A549 (cell line): Measurements from ENCODE around the gene PPP1R14D. TPM values are rescaled to one million over a fixed set of nuclear protein-coding genes. Genes with fewer than 3 reads are reported as not detected.
A peak's percentile ranks its signal among the peaks of the same experiment; 100 is the strongest.

Experiments
- ATAC-seq, 2 experiments: fragments of 200-7000 bp in 1 of 2; fragments of >200 bp in 1 of 2; cut with Nextera tagmentation in 1 of 2; cut with Tn5 transposase in 1 of 2; 3 replicates each; pipeline versions ENCODE4 v1.8.0 to v1.9.1; 2018 to 2020; ENCODE audit warnings: mild to moderate bottlenecking in 1 of 2, moderate library complexity in 1 of 2
- CTCF ChIA-PET: fragments of 300-600 bp; sonication (Branson Sonifier 250); formaldehyde crosslinking; extraction: SDS; loops from one replicate; lab custom pipeline; 2021; ENCODE audit warnings: antibody characterized with exemption, inconsistent platforms; lab: Yijun Ruan, JAX
- POLR2A ChIA-PET: fragments of 350-600 bp; formaldehyde crosslinking; extraction: SDS; loops from one replicate; lab custom pipeline; 2021; ENCODE audit warnings: antibody characterized with exemption, inconsistent platforms; lab: Yijun Ruan, JAX
- DNase-seq, 2 experiments: peaks; one replicate each; pipeline versions ENCODE4 v3.0.0 to v3.0.0-alpha.2; 2011 to 2016; ENCODE audit warnings: low read depth in 1 of 2, low spot score in 1 of 2
- FAIRE-seq: peaks from 2 replicates; lab custom pipeline; 2011; peaks lifted over from hg19 to GRCh38; lab: Jason Lieb, UNC
- H3K27ac ChIP-seq, 2 experiments: fragments of >200 bp; sonication (Bioruptor Twin); formaldehyde crosslinking; 3 replicates each; pipeline ENCODE4 v1.5.1; 2016 to 2017
- H3K4me1 ChIP-seq: fragments of >200 bp; sonication (Bioruptor Twin); formaldehyde crosslinking; 3 replicates; pipeline ENCODE4 v1.6.1; 2016
- H3K4me2 ChIP-seq: fragments of >200 bp; sonication (Bioruptor Twin); formaldehyde crosslinking; 3 replicates; pipeline ENCODE4 v1.6.1; 2016
- H3K4me3 ChIP-seq: fragments of >200 bp; sonication (Bioruptor Twin); formaldehyde crosslinking; 3 replicates; pipeline ENCODE4 v1.5.1; 2016
- H3K9me3 ChIP-seq: fragments of >200 bp; sonication (Bioruptor Twin); formaldehyde crosslinking; 3 replicates; pipeline ENCODE4 v1.6.1; 2016
- CBX8 ChIP-seq: fragments of 200-600 bp; sonication (generic); IDR thresholded peaks from 2 replicates; pipeline ENCODE4 v1.6.1; 2016
- CHD2 ChIP-seq: fragments of 150-350 bp; IDR thresholded peaks from 2 replicates; pipeline ENCODE4 v1.6.1; 2014; ENCODE audit warnings: low read length; ENCODE audit not compliant: partially characterized antibody
- CHD4 ChIP-seq: fragments of 200-600 bp; sonication (generic); IDR thresholded peaks from 2 replicates; pipeline ENCODE4 v1.6.1; 2016; ENCODE audit warnings: antibody characterized with exemption, mild to moderate bottlenecking, borderline replicate concordance
- ESRRA ChIP-seq: fragments of 150-350 bp; IDR thresholded peaks from 2 replicates; pipeline ENCODE4 v1.6.1; 2014; ENCODE audit warnings: mild to moderate bottlenecking, low read length, borderline replicate concordance
- FOXS1 ChIP-seq: fragments of 250-450 bp; sonication (Bioruptor Pico); IDR thresholded peaks from 2 replicates; pipeline ENCODE4 v1.5.0; 2020; ENCODE audit warnings: mild to moderate bottlenecking, moderate library complexity
- GATA3 ChIP-seq: IDR thresholded peaks from 2 replicates; pipeline ENCODE4 v1.6.1; 2012; ENCODE audit warnings: borderline replicate concordance
- HOXA7 ChIP-seq: fragments of 250-450 bp; sonication (Bioruptor Pico); IDR thresholded peaks from 2 replicates; pipeline ENCODE4 v1.5.0; 2020; ENCODE audit warnings: mild to moderate bottlenecking, moderate library complexity
- JUN ChIP-seq, 2 experiments: fragments of >200 bp; sonication (Bioruptor Twin); formaldehyde crosslinking; IDR thresholded peaks; 2 replicates in 1 of 2; 3 replicates in 1 of 2; pipeline ENCODE4 v1.6.1; 2016 to 2017
- KDM1A ChIP-seq: fragments of 200-600 bp; sonication (generic); IDR thresholded peaks from 2 replicates; pipeline ENCODE4 v1.6.1; 2016; ENCODE audit warnings: low read depth, mild to moderate bottlenecking
- NPAS2 ChIP-seq: fragments of 250-450 bp; sonication (Bioruptor Pico); IDR thresholded peaks from 2 replicates; pipeline ENCODE4 v1.8.0; 2022; ENCODE audit warnings: mild to moderate bottlenecking, moderate library complexity, borderline replicate concordance
- PHF8 ChIP-seq: fragments of 200-600 bp; sonication (generic); IDR thresholded peaks from 2 replicates; pipeline ENCODE4 v1.6.1; 2016; ENCODE audit warnings: low read depth, mild to moderate bottlenecking, antibody characterized with exemption, moderate library complexity, borderline replicate concordance
- RNF2 ChIP-seq: fragments of 200-600 bp; sonication (generic); IDR thresholded peaks from 2 replicates; pipeline ENCODE4 v1.6.1; 2016; ENCODE audit warnings: low read depth, mild to moderate bottlenecking, antibody characterized with exemption, moderate library complexity, borderline replicate concordance
- SMC3 ChIP-seq: fragments of >200 bp; sonication (Bioruptor Twin); formaldehyde crosslinking; IDR thresholded peaks from 3 replicates; pipeline ENCODE4 v1.6.1; 2018; ENCODE audit warnings: inconsistent platforms
- SREBF2 ChIP-seq: fragments of 450-650 bp; IDR thresholded peaks from 2 replicates; pipeline ENCODE4 v1.6.1; 2014; ENCODE audit warnings: mild to moderate bottlenecking, moderate library complexity
- WGBS: methylation state at CpG from one replicate; pipeline ENCODE4 v1.1.6; 2017; ENCODE audit errors: missing lambda C conversion rate; 5-methylcytosine and 5-hydroxymethylcytosine counted together
- polyA plus RNA-seq, 4 experiments: library from polyadenylated mRNA; depleted of rRNA in 3 of 4; stranded (reverse); fragments of >200 nt; fragmentation: RNase III in 1 of 4; extraction: RNeasy Plus Mini Kit Qiagen cat#74134 plus additional on column Dnase treatment in 1 of 4; gene quantifications; 2 replicates in 3 of 4; 3 replicates in 1 of 4; pipeline ENCODE4 v1.2.3, GENCODE V29; 2011 to 2017
- TF ChIP-seq, protein P1 (sequence below): fragments of 250-450 bp; sonication (Bioruptor Pico); IDR thresholded peaks from 2 replicates; pipeline ENCODE4 v1.5.0; 2020; ENCODE audit warnings: low read depth, mild to moderate bottlenecking, moderate library complexity
- TF ChIP-seq, protein P2 (sequence below): fragments of >200 bp; sonication (Bioruptor Twin); formaldehyde crosslinking; IDR thresholded peaks from 3 replicates; pipeline ENCODE4 v1.6.1; 2016
- TF ChIP-seq, protein P3 (sequence below): fragments of 150-350 bp; IDR thresholded peaks from 2 replicates; pipeline ENCODE4 v1.6.1; 2014; ENCODE audit warnings: low read depth, mild to moderate bottlenecking, low read length
- TF ChIP-seq, protein P4 (sequence below): fragments of >200 bp; sonication (Bioruptor Twin); formaldehyde crosslinking; IDR thresholded peaks from 2 replicates; pipeline ENCODE4 v1.6.1; 2016

PPP1R14D gene
- polyA plus RNA-seq, 2 of the 4 experiments (the other 2 are of a cell fraction) = 0.21 to 1.1 TPM

DNA sequence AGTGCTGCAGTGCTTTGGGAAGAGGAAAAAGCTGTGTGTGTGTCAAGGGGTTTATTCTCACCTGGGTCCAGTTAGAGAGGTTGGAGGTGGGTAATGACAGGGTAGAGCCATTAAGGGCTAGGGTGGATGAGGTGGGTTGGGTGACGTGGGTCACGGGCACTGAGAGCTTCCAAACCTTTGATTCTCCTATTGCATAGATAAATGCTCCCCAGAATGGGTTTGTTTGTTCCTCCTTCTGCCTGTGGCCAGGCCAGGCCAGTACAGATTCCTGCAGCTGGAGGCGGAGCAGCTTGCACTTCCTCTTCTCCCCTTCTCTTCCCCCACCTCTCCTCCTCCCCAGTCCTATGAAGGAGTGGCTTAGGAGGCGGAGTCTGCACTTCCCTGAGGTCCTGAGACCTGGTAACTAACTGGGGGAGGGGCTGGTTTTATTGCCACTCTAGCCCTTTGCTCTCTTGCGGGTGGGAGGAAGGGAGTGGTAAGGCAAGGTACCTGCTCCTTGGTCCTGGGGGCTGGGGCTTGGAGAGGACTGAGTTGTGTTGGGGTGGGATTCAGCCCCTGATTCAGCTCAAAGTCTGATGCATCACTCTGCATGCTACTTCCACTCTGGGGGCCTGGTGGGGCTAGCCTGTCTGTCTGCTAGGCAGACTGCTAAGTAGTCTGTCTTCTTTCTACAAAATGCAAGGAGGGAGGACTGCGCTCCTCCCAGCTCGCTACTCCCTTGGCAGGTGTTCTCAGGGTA is 18.9 kb upstream of the PPP1R14D start:
- ChIA-PET POLR2A (no interaction called here), CTCF (interaction anchor here (0.5 to 8.2 kb wide), 7 partner anchors 9 to 101 kb away, joined by 3 to 82 read pairs (median 3); partner anchors contain the start of gene PPP1R14D)
- peak; percentile 38 to 64 for DNase-seq
- peak; percentile 78 to 91; a peak in 5 of 6 replicates for ATAC-seq
- peaks cover 23% of the 10 kb centered on the region for H3K4me1 ChIP-seq
- peak overlapping the region; percentile 29 for H3K4me2 ChIP-seq
- H3K4me3 ChIP-seq = no peak overlapping the region
- 71% methylated on average over 6 of the region's 7 CpGs for WGBS
- peak overlapping the region; percentile 8 to 58; a peak in 4 of 6 replicates for H3K27ac ChIP-seq
- TF ChIP-seq NPAS2 (no peak), KDM1A (no peak), RNF2 (no peak), SMC3 (no peak), CHD4 (no peak), CHD2 (no peak), GATA3 (no peak), PHF8 (no peak), CBX8 (no peak), SREBF2 (no peak), JUN (IDR thresholded peaks at IDR 0.05) (no peak), ESRRA (no peak), FOXS1 (CRISPR knock-in tag) (no peak), HOXA7 (CRISPR knock-in tag) (no peak)
- TF ChIP-seq, protein P1, sequence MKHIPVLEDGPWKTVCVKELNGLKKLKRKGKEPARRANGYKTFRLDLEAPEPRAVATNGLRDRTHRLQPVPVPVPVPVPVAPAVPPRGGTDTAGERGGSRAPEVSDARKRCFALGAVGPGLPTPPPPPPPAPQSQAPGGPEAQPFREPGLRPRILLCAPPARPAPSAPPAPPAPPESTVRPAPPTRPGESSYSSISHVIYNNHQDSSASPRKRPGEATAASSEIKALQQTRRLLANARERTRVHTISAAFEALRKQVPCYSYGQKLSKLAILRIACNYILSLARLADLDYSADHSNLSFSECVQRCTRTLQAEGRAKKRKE (CRISPR knock-in tag) = no peak
- TF ChIP-seq, protein P2, sequence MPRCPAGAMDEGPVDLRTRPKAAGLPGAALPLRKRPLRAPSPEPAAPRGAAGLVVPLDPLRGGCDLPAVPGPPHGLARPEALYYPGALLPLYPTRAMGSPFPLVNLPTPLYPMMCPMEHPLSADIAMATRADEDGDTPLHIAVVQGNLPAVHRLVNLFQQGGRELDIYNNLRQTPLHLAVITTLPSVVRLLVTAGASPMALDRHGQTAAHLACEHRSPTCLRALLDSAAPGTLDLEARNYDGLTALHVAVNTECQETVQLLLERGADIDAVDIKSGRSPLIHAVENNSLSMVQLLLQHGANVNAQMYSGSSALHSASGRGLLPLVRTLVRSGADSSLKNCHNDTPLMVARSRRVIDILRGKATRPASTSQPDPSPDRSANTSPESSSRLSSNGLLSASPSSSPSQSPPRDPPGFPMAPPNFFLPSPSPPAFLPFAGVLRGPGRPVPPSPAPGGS = no peak
- no peaks in the 10 kb centered on the region for H3K9me3 ChIP-seq
- FAIRE-seq = no peak

DNA sequence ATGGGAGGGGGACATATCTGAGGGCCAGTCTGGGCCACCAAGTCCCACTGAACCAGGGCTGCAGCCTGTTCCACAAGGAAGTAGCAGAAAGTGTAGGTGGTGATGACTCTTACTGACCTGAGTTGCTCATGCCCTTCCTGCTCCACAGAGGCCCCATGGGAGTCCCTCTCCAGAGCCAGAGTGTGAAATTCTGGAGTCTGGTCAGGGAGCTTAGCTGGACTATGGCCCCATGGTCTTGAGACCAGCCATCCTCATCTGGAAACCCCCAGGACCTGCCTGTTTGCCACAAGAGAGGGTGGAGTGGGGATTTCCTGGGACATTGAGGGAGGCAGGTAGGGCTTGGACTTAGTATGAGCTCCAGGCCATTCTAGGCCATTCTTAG is 18.3 kb upstream of the PPP1R14D start:
- peak in 1 of 2 experiments; percentile 21; a peak in 3 of 6 replicates for ATAC-seq
- H3K4me3 ChIP-seq = no peak overlapping the region
- H3K4me2 ChIP-seq = peak overlapping the region; percentile 29
- POLR2A ChIA-PET = no interaction called here
- TF ChIP-seq CHD4 = no peak
- TF ChIP-seq, protein P2 = no peak
- no peak for TF ChIP-seq CBX8
- TF ChIP-seq, protein P3, sequence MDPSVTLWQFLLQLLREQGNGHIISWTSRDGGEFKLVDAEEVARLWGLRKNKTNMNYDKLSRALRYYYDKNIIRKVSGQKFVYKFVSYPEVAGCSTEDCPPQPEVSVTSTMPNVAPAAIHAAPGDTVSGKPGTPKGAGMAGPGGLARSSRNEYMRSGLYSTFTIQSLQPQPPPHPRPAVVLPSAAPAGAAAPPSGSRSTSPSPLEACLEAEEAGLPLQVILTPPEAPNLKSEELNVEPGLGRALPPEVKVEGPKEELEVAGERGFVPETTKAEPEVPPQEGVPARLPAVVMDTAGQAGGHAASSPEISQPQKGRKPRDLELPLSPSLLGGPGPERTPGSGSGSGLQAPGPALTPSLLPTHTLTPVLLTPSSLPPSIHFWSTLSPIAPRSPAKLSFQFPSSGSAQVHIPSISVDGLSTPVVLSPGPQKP = no peak
- TF ChIP-seq, protein P4, sequence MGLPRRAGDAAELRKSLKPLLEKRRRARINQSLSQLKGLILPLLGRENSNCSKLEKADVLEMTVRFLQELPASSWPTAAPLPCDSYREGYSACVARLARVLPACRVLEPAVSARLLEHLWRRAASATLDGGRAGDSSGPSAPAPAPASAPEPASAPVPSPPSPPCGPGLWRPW = no peak
- TF ChIP-seq, all 56 proteins: peak for 0
- H3K27ac ChIP-seq = peak overlapping the region; percentile 8 to 58; a peak in 4 of 6 replicates
- CTCF ChIA-PET = interaction anchor here (0.5 to 8.2 kb wide), 7 partner anchors 9 to 100 kb away, joined by 3 to 82 read pairs (median 3); partner anchors contain the start of gene PPP1R14D
- peaks cover 23% of the 10 kb centered on the region for H3K4me1 ChIP-seq
- no peaks in the 10 kb centered on the region for H3K9me3 ChIP-seq
- FAIRE-seq (no peak), DNase-seq (no peak)
